LNCAP (cell line): ENCODE data around the gene WDR26.

ENCODE experiments used
- TF ChIP-seq, protein P1 (sequence below): fragments of 450-650 bp; IDR thresholded peaks from 2 replicates; pipeline ENCODE4 v1.5.1; 2017; ENCODE audit warnings: mild to moderate bottlenecking

The WDR26 gene

GRCh38 chr1:224447251-224447650 lies 12.7 kb upstream of the WDR26 start:
- TF ChIP-seq, protein P1, sequence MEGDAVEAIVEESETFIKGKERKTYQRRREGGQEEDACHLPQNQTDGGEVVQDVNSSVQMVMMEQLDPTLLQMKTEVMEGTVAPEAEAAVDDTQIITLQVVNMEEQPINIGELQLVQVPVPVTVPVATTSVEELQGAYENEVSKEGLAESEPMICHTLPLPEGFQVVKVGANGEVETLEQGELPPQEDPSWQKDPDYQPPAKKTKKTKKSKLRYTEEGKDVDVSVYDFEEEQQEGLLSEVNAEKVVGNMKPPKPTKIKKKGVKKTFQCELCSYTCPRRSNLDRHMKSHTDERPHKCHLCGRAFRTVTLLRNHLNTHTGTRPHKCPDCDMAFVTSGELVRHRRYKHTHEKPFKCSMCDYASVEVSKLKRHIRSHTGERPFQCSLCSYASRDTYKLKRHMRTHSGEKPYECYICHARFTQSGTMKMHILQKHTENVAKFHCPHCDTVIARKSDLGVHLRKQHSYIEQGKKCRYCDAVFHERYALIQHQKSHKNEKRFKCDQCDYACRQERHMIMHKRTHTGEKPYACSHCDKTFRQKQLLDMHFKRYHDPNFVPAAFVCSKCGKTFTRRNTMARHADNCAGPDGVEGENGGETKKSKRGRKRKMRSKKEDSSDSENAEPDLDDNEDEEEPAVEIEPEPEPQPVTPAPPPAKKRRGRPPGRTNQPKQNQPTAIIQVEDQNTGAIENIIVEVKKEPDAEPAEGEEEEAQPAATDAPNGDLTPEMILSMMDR, result no peak

GRCh38 chr1:224438989-224439388 lies 4.4 kb upstream of the WDR26 start:
- TF ChIP-seq, protein P1, result no peak

DNA sequence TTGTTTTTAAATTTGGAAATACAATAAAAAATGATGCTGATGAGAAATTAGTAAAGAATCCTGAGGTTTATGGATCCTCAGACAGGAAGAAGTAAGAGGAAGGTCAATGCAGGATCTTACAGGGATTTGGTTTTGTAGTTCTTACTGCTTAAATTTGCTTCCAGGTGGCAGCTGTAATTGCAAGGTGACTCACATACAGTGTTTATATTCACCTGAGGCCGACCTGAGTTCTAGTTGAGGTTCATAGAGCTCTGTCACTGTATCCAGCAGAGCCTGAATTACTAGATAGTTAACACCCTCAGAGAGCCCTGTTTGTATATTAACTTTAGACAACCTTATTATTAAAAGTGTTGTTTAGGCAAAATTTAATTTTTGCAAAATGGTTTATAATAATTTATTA lies 1.4 kb upstream of the WDR26 start:
- TF ChIP-seq, protein P1, result no peak

- TF ChIP-seq, protein P1, result no peak
Observed at GRCh38 chr1:224435318-224435763, 744 bp upstream of the WDR26 start.

DNA sequence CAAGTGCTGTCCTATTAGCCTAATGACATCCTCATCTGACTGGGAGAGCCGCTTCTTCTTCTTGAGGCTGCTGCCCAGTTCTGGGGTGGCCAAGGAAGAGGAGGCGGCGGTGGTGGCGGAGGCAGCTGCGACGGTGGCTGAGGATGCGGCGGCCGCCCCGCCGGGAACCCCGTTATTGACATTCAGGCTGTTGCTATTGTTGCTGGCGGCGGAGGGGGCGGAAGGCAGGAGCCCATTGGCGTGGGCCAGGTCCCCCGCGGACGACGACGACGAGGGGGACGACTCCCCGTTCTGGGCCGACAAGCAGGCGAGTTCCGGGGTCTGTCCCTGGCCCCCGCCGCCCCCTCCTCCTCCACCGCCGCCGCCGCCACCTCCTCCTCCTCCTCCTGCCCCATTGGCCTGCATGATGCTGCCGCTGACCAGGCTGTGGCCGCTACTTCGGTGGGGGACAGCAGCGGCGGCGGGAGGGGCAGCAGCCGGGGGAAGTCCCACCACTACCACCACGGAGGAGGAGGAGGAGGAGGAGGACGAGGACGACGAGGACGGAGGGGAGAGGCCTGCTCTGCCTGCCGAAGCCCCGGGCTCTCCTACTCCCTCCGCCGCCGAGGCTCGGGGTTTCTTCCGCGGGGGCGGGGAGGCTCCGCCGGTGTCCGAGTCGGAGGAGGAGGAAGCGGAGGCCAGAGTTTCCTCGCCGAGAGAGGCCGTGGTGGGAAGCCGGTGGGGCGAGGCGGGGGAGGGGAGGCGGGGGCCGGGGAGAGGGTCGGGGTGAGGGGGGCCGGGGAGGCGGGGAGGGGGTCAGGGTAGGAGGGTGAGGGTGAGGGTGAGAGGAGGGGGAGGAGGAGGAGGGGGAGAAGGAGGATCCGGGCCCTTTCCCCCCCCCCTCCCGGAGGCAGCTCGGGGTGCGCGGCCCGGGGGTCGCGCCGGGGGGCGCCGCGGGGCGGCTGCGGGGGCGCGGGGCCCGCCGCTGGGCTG lies 610 bp downstream of the WDR26 start:
- TF ChIP-seq, protein P1, result no peak

- TF ChIP-seq, protein P1, result no peak
Observed at GRCh38 chr1:224433041-224433691, 1.4 kb downstream of the WDR26 start.

DNA sequence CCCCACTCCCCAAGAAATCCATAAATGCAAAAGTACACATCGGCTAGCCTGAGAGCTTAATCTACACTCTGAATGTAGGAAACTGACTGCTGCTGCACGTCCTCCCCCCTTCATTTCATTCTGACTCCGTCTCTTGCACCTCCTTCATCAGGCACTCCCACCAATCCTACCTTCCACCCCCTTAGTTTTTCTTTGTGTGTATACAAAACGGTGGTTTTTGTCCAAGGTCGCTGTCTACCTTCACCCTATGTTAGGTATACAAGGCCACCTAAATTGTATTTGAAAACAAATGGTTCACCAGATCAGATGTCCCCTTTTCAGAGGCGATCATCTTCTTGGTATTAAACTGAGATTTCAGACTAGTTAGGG lies 1.9 kb downstream of the WDR26 start:
- TF ChIP-seq, protein P1, result no peak
